GM18505 (cell line): Measurements from ENCODE around the gene HOXA5.
A peak's percentile ranks its signal among the peaks of the same experiment; 100 is the strongest.

Experiments
- ATAC-seq: cut with Tn5 transposase; IDR thresholded peaks from one replicate; pipeline ENCODE4 v1.9.1; 2021; ENCODE audit not compliant: unreplicated experiment
- POLR2A ChIP-seq: IDR thresholded peaks from 4 replicates; pipeline ENCODE4 v1.6.1; 2011; ENCODE audit warnings: borderline replicate concordance; ENCODE audit not compliant: insufficient read depth, insufficient read length; ENCODE audit errors: extremely low read depth

HOXA5 gene

GRCh38 chr7:27130540-27131389, 12.7 kb downstream of the HOXA5 start, which contains the start of gene HOXA4:
HOXA4 (minus strand) TSS chr7:27130757; CDS start chr7:27130733, 24 bp downstream.
- TF ChIP-seq POLR2A = peak; percentile 33
- ATAC-seq = no peak

GRCh38 chr7:27129729-27130539, 13.5 kb downstream of the HOXA5 start:
- no peak for ATAC-seq
- TF ChIP-seq POLR2A = no peak

DNA sequence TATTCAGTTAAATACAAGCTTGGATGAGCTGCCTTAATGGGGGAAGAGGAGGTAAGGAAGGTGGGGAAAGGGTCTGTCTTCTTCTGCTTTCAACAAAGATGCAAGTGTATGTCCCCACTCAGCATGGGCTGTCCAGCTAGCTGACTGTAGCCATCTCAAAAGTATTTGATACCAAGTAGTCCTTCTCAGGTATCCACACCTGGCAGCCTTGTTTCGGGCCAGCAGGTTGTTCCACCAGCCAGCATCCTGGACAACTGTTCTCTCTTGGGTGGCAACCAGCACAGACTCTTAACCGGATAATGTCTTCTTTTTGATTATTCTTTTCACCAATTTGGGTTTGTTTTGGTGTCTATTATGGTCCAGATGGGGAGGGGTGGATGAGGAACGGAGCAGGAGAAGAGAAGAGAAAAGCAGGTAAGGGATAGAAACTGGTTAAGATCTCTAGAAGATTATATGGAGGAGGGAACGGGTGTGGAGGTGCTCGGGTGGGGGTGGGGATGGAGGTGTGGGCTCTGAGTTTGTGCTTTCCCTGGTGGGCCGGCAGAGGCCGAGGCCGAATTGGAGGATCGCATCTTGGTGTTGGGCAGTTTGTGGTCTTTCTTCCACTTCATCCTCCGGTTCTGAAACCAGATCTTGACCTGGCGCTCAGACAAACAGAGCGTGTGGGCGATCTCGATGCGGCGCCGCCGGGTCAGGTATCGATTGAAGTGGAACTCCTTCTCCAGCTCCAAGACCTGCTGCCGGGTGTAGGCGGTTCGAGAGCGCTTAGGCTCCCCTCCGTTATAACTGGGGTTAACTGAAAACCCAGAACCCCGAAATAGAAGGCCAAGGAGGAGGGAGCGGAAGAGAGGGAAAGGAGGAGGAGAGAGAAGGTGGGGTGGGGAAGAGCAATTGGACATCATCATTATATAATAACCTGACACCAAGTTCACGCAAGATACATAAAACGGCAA, 14.4 kb downstream of the HOXA5 start:
- ATAC-seq = no peak

GRCh38 chr7:27128034-27128433, 15.4 kb downstream of the HOXA5 start:
- no peak for TF ChIP-seq POLR2A
- no peak for ATAC-seq

More for the DNA sequence above, 14.4 kb downstream of the HOXA5 start:
- TF ChIP-seq POLR2A = no peak

- ATAC-seq = no peak
- TF ChIP-seq POLR2A = no peak
Measured at GRCh38 chr7:27126596-27127327, 16.7 kb downstream of the HOXA5 start.

- TF ChIP-seq POLR2A = no peak
- no peak for ATAC-seq
Measured at GRCh38 chr7:27125986-27126394, 17.5 kb downstream of the HOXA5 start.

GRCh38 chr7:27124902-27125689, 18.4 kb downstream of the HOXA5 start:
- no peak for TF ChIP-seq POLR2A
- no peak for ATAC-seq

- no peak for TF ChIP-seq POLR2A
- ATAC-seq = no peak
Measured at GRCh38 chr7:27124096-27124901, 19.2 kb downstream of the HOXA5 start.

GRCh38 chr7:27123477-27124053, 19.9 kb downstream of the HOXA5 start:
- TF ChIP-seq POLR2A = no peak
- ATAC-seq = no peak

GRCh38 chr7:27123007-27123476, 20.4 kb downstream of the HOXA5 start:
- no peak for ATAC-seq
- no peak for TF ChIP-seq POLR2A

DNA sequence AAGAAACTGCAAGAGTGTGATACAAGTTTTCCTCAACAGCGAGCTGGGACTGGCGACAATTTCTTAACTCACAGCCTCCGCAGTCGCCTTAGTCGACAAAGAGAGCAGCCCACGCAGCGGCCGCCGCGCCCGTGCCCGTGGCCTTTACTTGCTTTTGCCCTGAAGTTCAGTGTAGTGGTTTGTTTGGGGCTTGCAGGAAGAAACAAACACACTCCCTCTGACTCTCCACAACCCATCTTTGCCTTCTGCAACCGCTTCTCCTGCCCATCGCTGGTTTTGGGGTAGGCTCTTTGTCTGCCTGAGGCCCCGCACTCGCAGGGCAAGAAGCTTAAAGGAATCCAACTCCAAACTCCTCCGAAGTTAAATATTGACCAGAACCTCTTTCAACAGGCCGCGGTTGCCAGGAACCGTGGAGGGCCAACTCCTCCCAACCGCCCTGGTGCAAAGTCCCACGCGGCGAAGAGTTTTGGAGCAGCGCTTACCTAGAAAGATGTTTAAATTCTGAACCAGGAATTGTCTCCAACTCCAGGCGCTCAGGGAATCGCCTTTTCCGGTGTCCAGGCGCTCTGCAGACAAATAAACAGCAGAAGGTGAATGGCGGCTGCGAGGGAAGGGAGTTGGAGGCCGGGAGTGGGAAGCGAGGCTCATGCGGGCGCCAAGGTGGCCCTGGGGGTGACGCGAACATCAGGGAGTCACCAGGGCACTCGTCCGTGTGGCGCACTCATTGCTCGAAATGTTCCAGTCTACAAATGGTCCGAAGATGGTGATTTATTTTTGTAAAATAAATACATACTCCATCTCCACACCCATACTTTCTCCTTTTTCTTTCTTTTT, 21.2 kb downstream of the HOXA5 start:
- TF ChIP-seq POLR2A = no peak

More for the DNA sequence above, 21.2 kb downstream of the HOXA5 start:
- no peak for ATAC-seq
